NCI-H526 (cell line): ENCODE data around the gene NFKBIA.
"Not testable (repeated sequence)": the region's sequence is repeated elsewhere in the genome, so short reads cannot be mapped to it uniquely, and the experiment has no call there.

ENCODE experiments used
- DNase-seq, 2 experiments: peaks; one replicate each; lab custom pipeline; 2025; lab: John Stamatoyannopoulos, UW

NFKBIA gene

GRCh38 chr14:35368583-35369392 lies 35.8 kb downstream of the NFKBIA start:
- DNase-seq: no peak

- DNase-seq: no peak
Measured at GRCh38 chr14:35368139-35368460, 36.4 kb downstream of the NFKBIA start.

GRCh38 chr14:35367056-35367372 lies 37.5 kb downstream of the NFKBIA start:
- DNase-seq: no peak

- no peak for DNase-seq
Measured at GRCh38 chr14:35366521-35366976, 38.0 kb downstream of the NFKBIA start.

- no peak for DNase-seq
Measured at GRCh38 chr14:35366056-35366451, 38.5 kb downstream of the NFKBIA start.

- no peak for DNase-seq
Measured at GRCh38 chr14:35365130-35366055, 39.2 kb downstream of the NFKBIA start.

- DNase-seq: no peak
Measured at GRCh38 chr14:35362911-35363374, 41.6 kb downstream of the NFKBIA start.

- no peak for DNase-seq
Measured at GRCh38 chr14:35362450-35362849, 42.1 kb downstream of the NFKBIA start.

GRCh38 chr14:35361141-35361480 lies 43.4 kb downstream of the NFKBIA start:
- no peak for DNase-seq

- DNase-seq: not testable (repeated sequence)
Measured at GRCh38 chr14:35359655-35360054, 44.9 kb downstream of the NFKBIA start.

- DNase-seq: no peak
Measured at GRCh38 chr14:35355981-35356841, 48.3 kb downstream of the NFKBIA start.

GRCh38 chr14:35355235-35355634 lies 49.3 kb downstream of the NFKBIA start:
- not testable (repeated sequence) for DNase-seq

GRCh38 chr14:35353409-35354172 lies 51.0 kb downstream of the NFKBIA start:
- DNase-seq: no peak

- no peak for DNase-seq
Measured at GRCh38 chr14:35352274-35353233, 52.0 kb downstream of the NFKBIA start.

GRCh38 chr14:35351897-35352273 lies 52.7 kb downstream of the NFKBIA start:
- no peak for DNase-seq
